Natural killer cell (primary cell): Measurements from ENCODE around the gene GLI3. TPM values are rescaled to one million over a fixed set of nuclear protein-coding genes. Genes with fewer than 3 reads are reported as not detected.

Experiments used
- ATAC-seq, 3 donors: fragments of 150-1000 bp in 2 of 3; fragments of 200-7000 bp in 1 of 3; cut with Tn5 transposase; 1 replicate in 1 of 3; 2 replicates in 2 of 3; pipeline ENCODE4 v1.10.0; 2021; ENCODE audit warnings: mild to moderate bottlenecking in 2 of 3, moderate library complexity in 2 of 3
- DNase-seq, 2 donors: peaks; one replicate each; pipeline versions ENCODE4 v3.0.0 to v3.0.0-alpha.2; 2013 to 2021; ENCODE audit warnings: mixed read lengths in 1 of 2
- H3K27ac ChIP-seq: one replicate; pipeline ENCODE4 v1.5.1; 2013; ENCODE audit warnings: mild to moderate bottlenecking, low read length
- H3K27me3 ChIP-seq: one replicate; pipeline ENCODE4 v1.6.1; 2013; ENCODE audit warnings: low read length; ENCODE audit not compliant: control insufficient read depth, insufficient read depth
- H3K36me3 ChIP-seq: one replicate; pipeline ENCODE4 v1.6.1; 2013; ENCODE audit warnings: low read length; ENCODE audit not compliant: control insufficient read depth, insufficient read depth
- H3K4me1 ChIP-seq: one replicate; pipeline ENCODE4 v1.6.1; 2013; ENCODE audit warnings: low read length; ENCODE audit not compliant: control insufficient read depth, insufficient read depth
- H3K4me3 ChIP-seq: one replicate; pipeline ENCODE4 v1.5.1; 2013; ENCODE audit warnings: low read length
- H3K9me3 ChIP-seq: one replicate; pipeline ENCODE4 v1.6.1; 2013; ENCODE audit warnings: low read length; ENCODE audit not compliant: control insufficient read depth, insufficient read depth
- H3K27ac Mint-ChIP-seq, 2 donors: one replicate each; pipeline ENCODE4 v1.8.0; 2022; ENCODE audit warnings: mild to moderate bottlenecking in 2 of 2, mixed read lengths in 2 of 2, moderate library complexity in 1 of 2
- H3K27me3 Mint-ChIP-seq, 2 donors: one replicate each; pipeline ENCODE4 v1.8.0; 2022; ENCODE audit warnings: low read depth in 2 of 2, mixed read lengths in 2 of 2
- H3K36me3 Mint-ChIP-seq: one replicate; pipeline ENCODE4 v1.8.0; 2022; ENCODE audit warnings: mixed read lengths
- H3K4me1 Mint-ChIP-seq, 2 donors: one replicate each; pipeline ENCODE4 v1.8.0; 2022; ENCODE audit warnings: mixed read lengths in 2 of 2
- H3K4me3 Mint-ChIP-seq: one replicate; pipeline ENCODE4 v1.8.0; 2022; ENCODE audit warnings: mild to moderate bottlenecking, moderate library complexity, mixed read lengths
- H3K9me3 Mint-ChIP-seq, 2 donors: one replicate each; pipeline ENCODE4 v1.8.0; 2022; ENCODE audit warnings: mixed read lengths in 2 of 2
- CTCF ChIP-seq: fragments of 200-600 bp; IDR thresholded peaks from one replicate; pipeline ENCODE4 v1.8.0; 2022; ENCODE audit warnings: antibody characterized with exemption
- WGBS: methylation state at CpG from one replicate; pipeline ENCODE4 v1.1.7; 2013; ENCODE audit warnings: missing lambda C conversion rate; ENCODE audit not compliant: insufficient coverage; 5-methylcytosine and 5-hydroxymethylcytosine counted together
- intact Hi-C: fragments of 100-400 bp; cut with micrococcal nuclease; formaldehyde crosslinking; loops from one replicate; pipeline ENCODE4 v1.14.2; 2022
- total RNA-seq, 4 donors: library from RNA; stranded (reverse); fragments of 120-200 nt in 1 of 4; gene quantifications; one replicate each; pipeline versions ENCODE4 v1.2.3 to v1.2.4, GENCODE V29; 2013 to 2022

Gene GLI3
- total RNA-seq, 3 donors from 2014 or later (not counting 1 experiment from before 2014, with no cell fraction given): 2.9 to 4.7 (median 3.1) TPM

GRCh38 chr7:42126475-42127231 is 110.4 kb downstream of the GLI3 start:
- intact Hi-C loops: no loop called here

DNA sequence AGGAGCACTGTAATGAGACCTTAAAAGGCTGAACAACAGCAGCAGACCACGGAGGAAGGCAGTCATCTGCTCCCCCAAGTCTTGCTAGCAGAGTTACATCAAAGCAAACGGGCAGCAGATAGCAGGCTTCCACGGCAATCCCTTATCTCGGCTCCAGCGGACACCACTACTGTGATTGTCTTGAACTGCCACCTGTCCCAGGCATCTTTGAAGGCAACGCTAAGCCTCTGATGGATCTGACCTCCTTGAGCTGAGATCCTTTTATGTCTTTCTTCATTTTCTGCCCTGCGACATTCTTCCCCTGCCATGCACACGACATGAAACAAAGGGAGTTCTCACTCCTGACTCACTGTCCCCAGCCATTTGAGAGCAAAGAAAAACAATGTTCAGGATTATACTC is 111.7 kb downstream of the GLI3 start:
- peak overlapping the region; percentile 11 for H3K4me3 Mint-ChIP-seq
- Histone ChIP-seq H3K27me3 (no peaks in the 10 kb centered on the region), H3K4me3 (no peak overlapping the region), H3K36me3 (no peaks in the 10 kb centered on the region), H3K4me1 (peaks cover 10% of the 10 kb centered on the region), H3K27ac (no peak overlapping the region), H3K9me3 (no peaks in the 10 kb centered on the region)
- peaks cover 20 to 23% of the 10 kb centered on the region in 2 donors for H3K4me1 Mint-ChIP-seq
- no peak for ATAC-seq
- WGBS: 84% methylated on average over 8 of the region's 8 CpGs
- no peak overlapping the region for H3K27ac Mint-ChIP-seq
- peaks cover 0 to 6% of the 10 kb centered on the region in 2 donors for H3K27me3 Mint-ChIP-seq
- intact Hi-C loops: no loop called here
- no peaks in the 10 kb centered on the region for H3K36me3 Mint-ChIP-seq
- TF ChIP-seq CTCF: no peak
- H3K9me3 Mint-ChIP-seq: peaks cover 0 to 2% of the 10 kb centered on the region in 2 donors
- no peak for DNase-seq

More at GRCh38 chr7:42126475-42127231, 110.4 kb downstream of the GLI3 start:
- no peaks in the 10 kb centered on the region for H3K36me3 ChIP-seq
- H3K4me3 ChIP-seq: no peak overlapping the region
- Mint-ChIP-seq H3K4me3 (peak overlapping the region; percentile 55), H3K9me3 (peaks cover 0 to 3% of the 10 kb centered on the region in 2 donors), H3K27me3 (peaks cover 0 to 5% of the 10 kb centered on the region in 2 donors), H3K36me3 (no peaks in the 10 kb centered on the region), H3K27ac (peak overlapping the region; percentile 69 to 74), H3K4me1 (peaks cover 20 to 23% of the 10 kb centered on the region in 2 donors)
- H3K9me3 ChIP-seq: no peaks in the 10 kb centered on the region
- peaks cover 10% of the 10 kb centered on the region for H3K4me1 ChIP-seq
- 74% methylated on average over 6 of the region's 6 CpGs for WGBS
- no peaks in the 10 kb centered on the region for H3K27me3 ChIP-seq
- peak in 1 of 3 donors; percentile 51 for ATAC-seq
- TF ChIP-seq CTCF: no peak
- no peak for DNase-seq
- H3K27ac ChIP-seq: peak overlapping the region; percentile 16

- no peak overlapping the region for H3K4me3 ChIP-seq
- intact Hi-C loops: no loop called here
- H3K4me3 Mint-ChIP-seq: no peak overlapping the region
- no peaks in the 10 kb centered on the region for H3K9me3 Mint-ChIP-seq
- peaks cover 20 to 23% of the 10 kb centered on the region in 2 donors for H3K4me1 Mint-ChIP-seq
- DNase-seq (no peak), ATAC-seq (no peak)
- H3K27ac Mint-ChIP-seq: no peak overlapping the region
- no peaks in the 10 kb centered on the region for H3K36me3 ChIP-seq
- no peaks in the 10 kb centered on the region for H3K9me3 ChIP-seq
- H3K27me3 ChIP-seq: no peaks in the 10 kb centered on the region
- TF ChIP-seq CTCF: no peak
- 94% methylated on average over 6 of the region's 6 CpGs for WGBS
- H3K27me3 Mint-ChIP-seq: peaks cover 0 to 3% of the 10 kb centered on the region in 2 donors
- H3K27ac ChIP-seq: no peak overlapping the region
- H3K36me3 Mint-ChIP-seq: no peaks in the 10 kb centered on the region
- H3K4me1 ChIP-seq: peaks cover 10% of the 10 kb centered on the region
Observed at GRCh38 chr7:42123716-42124115, 113.3 kb downstream of the GLI3 start.
